ENCODE data around the gene KIF26A.
A peak's percentile ranks its signal among the peaks of the same experiment; 100 is the strongest.

KIF26A gene

DNA sequence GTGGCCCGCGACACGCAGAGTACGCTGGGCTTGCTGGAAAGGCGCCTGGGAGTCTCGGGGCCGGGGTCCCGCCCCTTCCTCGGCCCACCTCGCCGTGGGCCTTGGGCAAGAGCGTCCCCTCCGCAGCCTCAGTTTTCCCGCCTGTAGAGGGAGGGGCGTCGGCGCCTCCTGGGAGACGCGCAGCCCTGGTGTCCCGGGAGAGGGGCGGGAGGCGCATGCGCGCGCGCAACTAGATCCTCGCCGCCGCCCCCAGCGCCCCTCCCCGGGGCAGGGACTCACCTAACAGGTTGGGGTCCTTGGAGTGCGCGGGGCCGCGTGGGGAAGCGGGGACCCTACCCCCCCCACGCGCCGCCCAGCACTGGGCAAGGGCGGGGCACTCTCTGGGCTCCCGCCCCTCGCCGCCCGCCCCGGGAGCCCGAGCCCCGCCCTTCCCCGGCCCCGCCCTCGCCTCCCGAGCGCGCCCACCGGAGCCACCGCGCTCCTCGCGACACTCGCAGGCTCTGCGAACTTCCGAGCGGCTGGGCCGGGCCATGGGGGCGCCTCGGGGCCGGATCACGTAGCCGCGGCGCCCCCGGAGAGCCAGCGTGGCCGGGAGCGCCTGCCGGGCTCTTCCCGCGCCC lies at the start of gene KIF26A:
KIF26A (plus strand) TSS at position 490 of the 620 bp plus-strand sequence. CDS start 136 bp downstream, outside the sequence.
- peak; percentile 88 to 93 for DNase-seq

- DNase-seq: no peak
Observed at GRCh38 chr14:104090071-104090748, 48.2 kb upstream of the KIF26A start.

DNA sequence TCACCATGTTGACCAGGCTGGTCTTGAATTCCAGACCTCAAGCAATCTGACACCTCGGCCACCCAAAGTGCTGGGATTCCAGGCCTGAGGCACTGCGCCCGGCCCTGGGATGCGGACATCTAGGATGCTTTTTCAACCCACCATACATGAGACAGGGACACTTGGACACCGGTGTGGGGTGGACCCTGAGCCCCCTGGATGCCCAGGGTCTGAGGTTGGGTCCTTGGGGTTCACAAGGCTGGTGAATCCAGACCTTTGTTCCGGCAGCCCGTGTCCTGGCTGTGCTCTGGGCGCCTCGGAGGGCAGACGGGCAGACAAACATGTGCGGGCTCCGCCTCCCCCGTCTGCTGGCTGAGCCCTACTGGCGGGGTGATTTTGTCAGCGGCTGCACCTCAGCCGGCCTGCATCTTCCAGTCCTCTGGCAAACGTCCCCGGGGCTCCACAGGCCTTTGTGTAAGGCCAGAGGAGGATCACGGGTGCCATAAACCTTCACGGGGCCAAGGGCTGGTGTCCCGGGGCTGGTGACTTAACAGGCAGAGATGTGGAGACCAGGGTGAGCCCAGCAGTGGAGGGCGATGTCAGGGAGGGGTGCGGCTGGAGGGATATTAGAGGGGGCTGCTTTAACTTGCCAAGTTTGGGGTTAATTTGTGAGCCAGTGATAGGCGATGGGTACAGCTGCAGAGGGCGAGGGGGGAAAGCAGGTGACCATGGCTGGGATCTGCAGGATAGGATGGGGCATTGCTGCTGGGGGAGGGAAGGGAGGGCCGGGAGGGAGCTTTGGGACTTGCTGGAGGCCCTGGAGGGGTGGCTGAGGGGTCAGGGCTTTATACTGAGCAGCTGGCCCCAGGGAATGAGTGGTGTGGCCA lies 47.1 kb upstream of the KIF26A start:
- no peak for DNase-seq

GRCh38 chr14:104091927-104092771 lies 46.2 kb upstream of the KIF26A start:
- DNase-seq: no peak

GRCh38 chr14:104092931-104093365 lies 45.4 kb upstream of the KIF26A start:
- no peak for DNase-seq

GRCh38 chr14:104093366-104094055 lies 44.9 kb upstream of the KIF26A start:
- DNase-seq: no peak

DNA sequence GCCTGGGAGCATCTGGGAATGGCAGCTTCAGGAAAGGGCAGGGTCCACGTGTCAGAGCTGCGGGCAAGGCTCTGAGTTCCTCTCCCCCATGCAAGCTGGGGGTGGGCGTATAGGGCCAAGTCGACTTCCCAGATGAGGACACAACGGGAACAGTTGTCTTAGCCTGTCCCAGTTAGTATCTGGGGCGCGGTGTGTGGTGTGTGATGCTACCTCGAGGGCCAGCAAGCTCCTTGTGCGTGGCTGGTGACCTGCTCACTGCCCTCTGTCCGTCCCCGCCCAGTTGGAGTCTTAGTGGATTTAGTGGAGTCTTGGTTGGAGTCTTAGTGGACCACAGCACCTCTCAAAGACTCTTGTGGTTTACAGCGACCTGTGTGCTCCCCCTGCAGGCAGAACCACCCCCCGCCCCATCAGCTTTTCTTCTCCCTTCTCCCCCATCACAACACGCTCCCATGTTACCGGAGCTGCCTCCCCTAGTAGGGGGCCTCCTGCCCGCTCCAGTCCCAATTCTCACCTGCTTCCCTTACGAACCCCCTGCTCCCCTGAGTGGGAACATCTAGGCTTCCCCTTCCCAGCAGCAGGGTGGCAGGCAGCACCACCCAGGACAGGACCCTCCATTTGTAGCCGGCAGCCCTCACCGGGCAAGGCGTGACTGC lies 44.2 kb upstream of the KIF26A start:
- DNase-seq: no peak

DNA sequence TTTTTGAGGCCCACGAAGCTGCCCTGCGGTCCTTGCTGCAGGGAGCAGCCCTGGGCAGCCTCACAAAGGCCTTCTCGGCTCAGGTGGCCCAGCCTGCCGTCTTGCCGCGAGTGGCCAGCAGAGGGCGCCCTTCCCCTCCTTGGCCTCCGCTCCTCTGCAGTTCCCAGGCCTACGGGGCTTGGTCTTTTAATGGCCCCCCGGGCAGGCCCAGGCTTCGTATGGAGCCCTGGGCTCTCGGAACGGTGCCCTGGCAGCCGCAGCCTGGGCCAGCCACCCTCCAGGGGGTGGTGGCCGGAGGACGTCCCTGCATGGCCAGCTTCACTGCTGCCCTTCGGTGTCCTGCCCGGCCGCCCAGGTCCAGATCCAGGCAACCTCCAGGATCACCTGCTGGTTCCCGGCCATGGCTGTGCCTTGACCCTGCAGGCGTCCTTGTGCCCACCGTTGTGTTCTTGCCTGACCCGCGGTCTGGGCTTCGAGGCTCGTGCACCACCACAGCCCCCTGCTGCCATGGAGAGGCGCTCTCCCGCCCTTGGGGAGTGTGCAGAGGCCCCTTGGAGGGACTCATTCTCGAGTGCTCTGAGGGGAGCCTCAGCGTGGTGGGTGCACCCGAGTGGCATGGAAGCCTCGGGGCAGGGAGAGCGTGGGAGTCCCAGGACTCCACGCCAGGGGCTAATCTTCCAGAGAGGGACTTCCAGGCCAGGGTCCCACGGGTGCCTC lies 43.5 kb upstream of the KIF26A start:
- DNase-seq: peak; percentile 41 to 80

DNA sequence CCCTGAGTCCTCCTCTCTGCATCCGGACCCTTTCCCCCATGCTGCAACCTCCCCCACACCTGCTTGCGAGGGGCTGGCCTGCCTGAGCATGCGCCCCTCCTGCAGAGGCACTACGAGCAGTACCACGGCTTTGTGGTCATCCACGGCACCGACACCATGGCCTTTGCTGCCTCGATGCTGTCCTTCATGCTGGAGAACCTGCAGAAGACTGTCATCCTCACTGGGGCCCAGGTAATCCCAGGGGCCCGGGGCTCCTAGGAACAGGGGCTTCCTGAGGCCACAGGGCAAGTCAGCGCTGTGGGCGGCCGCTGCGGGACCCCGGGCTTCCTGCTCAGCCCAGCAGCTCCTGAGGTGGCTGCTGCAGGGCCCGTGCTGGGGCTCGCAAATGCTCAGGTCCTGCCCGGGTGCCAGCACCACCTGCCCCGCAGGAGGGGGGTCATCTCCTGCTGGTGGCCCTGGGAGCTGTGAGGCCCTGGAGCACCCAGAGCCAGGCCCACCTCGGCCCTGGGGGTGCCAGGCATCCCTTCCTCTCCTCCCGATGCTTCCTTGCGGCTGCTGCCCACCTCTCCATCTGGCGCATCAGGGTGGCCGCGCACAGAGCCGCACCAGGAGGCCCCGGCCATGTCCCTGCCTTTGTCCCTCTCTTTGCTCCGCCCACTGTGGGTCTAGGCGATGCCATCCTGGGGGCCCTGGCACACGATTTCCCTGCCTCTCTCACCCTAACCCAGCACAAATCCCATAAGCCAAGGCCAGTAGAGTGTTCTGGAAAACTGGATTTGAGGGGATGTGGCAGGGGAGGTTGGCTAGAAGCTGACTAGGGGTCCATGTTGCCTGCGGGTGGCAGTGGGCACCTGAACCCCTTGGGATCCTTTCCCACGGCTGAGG lies 42.7 kb upstream of the KIF26A start:
- no peak for DNase-seq

DNA sequence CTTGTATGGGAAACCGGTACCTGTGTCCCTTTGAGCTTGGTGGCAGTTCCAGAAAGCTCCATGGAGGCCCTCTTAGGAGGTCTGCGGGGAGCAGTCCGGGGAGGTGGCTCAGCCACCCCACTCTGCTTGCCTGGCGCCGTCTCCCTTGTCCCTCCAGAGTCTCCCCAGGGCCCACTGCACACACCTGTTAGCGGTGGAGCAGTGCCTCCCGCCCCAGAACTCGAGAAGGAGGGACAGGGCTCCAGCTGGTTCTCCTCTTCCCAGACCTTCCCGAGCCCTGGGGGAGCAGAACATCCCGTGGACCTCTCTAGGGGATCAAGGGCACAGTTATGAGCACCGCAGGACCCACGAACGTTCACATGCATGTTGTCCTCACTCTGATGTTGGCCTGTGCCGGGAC lies 42.1 kb upstream of the KIF26A start:
- no peak for DNase-seq

- peak; percentile 26 to 56 for DNase-seq
Observed at GRCh38 chr14:104096751-104097700, 41.4 kb upstream of the KIF26A start.

DNA sequence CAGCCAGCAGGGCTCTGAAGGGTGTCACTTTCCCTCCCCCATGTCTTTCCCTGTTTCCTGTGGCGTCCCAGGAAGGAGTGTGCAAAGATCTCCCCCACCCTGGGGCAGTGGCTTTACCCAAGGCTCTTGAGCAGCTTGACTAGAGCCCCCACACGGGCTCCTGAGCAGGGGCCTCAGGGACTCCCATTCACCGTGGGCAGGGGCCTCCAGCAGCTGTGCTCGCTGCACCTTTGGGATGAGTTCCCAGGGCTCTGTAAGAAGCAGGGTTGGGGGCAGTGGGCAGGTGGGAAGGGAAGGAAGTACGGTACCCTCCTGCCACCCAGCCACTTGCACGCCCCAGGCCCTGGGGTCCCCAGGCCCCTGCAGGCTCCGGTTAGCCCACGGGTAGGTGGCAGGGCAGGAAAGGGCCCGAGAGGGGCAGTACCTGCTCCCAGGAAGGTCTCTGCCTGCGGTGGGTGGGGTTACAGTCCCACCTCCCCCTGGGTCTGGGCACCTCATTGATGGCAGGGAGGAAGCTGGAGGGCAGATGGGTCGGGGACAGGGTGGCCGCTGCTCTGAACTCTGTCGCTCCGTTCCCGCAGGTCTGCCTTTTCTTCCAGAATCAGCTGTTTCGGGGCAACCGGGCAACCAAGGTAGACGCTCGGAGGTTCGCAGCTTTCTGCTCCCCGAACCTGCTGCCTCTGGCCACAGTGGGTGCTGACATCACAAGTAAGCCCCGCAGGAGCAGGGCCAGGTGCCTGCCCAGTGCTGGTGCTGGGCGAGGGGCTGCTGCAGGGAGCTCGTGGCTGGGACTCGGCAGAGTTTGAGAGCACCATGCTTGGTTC lies 39.9 kb upstream of the KIF26A start:
- DNase-seq: no peak

DNA sequence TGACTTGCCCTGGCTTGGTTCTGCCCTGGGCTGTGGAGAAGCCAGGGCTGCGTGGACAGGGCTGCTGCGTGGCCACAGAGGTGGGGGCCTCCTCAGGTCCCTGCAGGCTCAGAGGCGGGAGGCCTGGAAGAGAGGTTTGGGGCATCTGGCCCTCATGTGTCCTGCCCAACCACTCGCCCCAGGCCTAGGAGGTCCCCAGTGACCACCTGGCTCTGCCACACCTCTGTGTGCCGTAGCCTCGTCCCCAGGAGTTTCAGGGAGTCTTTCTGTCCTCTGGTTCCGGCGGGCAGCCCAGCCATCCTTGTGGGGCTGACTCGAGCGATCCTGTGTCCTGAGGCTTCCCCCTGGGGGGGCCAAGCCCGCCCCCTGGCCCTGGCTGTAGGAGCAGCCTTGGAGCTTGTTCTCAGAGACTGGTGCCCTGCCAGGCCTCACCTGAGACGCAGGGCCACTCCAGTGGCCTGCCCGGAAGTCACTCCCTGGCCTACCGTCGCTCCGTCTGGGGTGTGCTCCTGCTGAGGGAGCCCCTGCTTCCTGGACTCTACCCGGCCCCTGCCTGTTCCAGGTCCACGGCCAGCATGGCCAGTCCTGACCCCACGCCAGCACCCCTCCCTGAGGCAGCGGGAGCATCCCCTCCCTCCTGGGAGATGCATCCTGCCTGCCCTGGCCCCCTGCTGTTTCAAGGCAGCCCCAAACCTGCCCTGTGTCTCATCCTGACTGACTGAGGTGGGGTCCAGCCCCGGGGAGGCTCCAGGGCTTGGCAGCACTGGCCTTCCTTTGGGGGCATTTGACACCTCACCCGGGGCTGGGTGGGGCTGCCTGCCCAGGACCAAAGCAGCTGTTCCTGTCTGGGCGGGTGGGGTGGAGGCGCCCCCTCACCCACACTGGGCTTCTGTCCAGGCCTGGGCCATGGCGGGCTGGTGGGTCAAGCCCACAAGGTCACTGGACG lies 39.0 kb upstream of the KIF26A start:
- no peak for DNase-seq

DNA sequence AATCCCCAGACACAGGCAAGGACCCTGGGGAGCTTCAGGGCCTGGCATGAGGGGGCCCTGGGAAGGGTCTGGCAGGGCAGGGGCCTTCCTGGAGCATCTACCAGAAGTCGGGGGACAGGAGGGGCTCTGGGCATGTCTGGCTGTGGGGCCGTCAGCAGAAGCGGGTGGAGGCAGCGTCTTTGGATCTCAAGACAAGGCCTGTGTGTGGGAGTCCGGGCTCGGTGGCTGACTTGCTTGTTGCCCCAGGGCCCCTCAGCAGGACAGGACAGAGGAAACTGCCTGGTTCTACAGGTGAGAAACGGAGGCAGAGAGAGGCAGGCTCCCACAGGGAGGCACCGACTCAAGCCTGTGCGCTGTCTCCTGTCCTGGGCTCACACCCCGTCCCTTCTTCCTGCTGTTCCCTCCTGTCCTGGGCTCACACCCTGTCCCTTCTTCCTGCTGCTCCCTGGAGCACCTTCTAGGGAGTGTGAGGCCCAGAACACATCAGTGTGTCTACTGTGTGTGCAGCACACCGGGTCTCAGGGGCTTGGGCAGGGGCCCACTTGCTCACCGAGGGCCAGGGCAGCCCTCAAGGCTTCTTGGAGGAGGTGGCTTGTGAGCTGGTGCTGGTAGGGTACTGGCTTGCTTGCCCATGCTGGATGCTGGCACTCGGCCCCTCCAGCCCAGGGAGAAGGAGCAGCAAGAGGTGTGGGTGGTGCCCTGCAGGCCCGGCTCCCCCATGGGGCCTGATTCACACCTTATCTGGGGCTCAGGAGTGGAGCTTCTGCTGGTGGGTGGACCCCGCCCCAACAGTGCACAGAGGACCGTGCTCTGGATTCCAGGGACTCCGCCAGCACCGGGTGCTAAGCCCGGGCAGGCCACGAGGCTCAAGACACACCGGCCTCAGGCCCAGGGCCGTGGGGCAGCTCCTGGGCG lies 38.0 kb upstream of the KIF26A start:
- no peak for DNase-seq

GRCh38 chr14:104101086-104101621 lies 37.2 kb upstream of the KIF26A start:
- no peak for DNase-seq

Data from NCI-H446 (cell line).